Esophagus muscularis mucosa (tissue), 4 donors: ENCODE data around the gene EGFL7. TPM values are rescaled to one million over a fixed set of nuclear protein-coding genes. Genes with fewer than 3 reads are reported as not detected.
A peak's percentile ranks its signal among the peaks of the same experiment; 100 is the strongest.

Experiments
- DNase-seq: peaks from one replicate; pipeline ENCODE4 v3.0.0-alpha.2; 2017; ENCODE audit errors: extremely low spot score
- H3K27ac ChIP-seq, 4 donors: fragments of 200-600 bp; sonication (generic); replicated peaks in 1 of 4; 1 replicate in 3 of 4; 2 replicates in 1 of 4; pipeline ENCODE4 v1.5.1; 2016 to 2019; ENCODE audit warnings: mild to moderate bottlenecking in 1 of 4
- H3K27me3 ChIP-seq, 4 donors: fragments of 200-600 bp; sonication (generic); one replicate each; pipeline versions ENCODE4 v1.5.1 to v1.6.0; 2016 to 2019
- H3K36me3 ChIP-seq, 4 donors: fragments of 200-600 bp; sonication (generic); one replicate each; pipeline ENCODE4 v1.5.1; 2016 to 2019
- H3K4me1 ChIP-seq, 4 donors: fragments of 200-600 bp; sonication (generic); one replicate each; pipeline ENCODE4 v1.5.1; 2016 to 2019
- H3K4me3 ChIP-seq, 4 donors: fragments of 200-600 bp; sonication (generic); 1 replicate in 2 of 4; 2 replicates in 2 of 4; pipeline ENCODE4 v1.5.1; 2016 to 2019; ENCODE audit warnings: mild to moderate bottlenecking in 4 of 4, moderate library complexity in 1 of 4
- H3K9me3 ChIP-seq, 4 donors: fragments of 200-600 bp; sonication (generic); 1 replicate in 3 of 4; 2 replicates in 1 of 4; pipeline ENCODE4 v1.5.1; 2016 to 2019
- CTCF ChIP-seq, 3 experiments: fragments of 200-600 bp in 2 of 3; fragments of 450-650 bp in 1 of 3; sonication (generic) in 2 of 3; IDR thresholded peaks; one replicate each; pipeline ENCODE4 v1.5.1; 2017 to 2019; ENCODE audit warnings: antibody characterized with exemption in 3 of 3, mild to moderate bottlenecking in 2 of 3, moderate library complexity in 1 of 3
- EP300 ChIP-seq: sonication (generic); formaldehyde crosslinking; IDR thresholded peaks from one replicate; pipeline ENCODE4 v1.6.1; 2017; ENCODE audit warnings: antibody characterized with exemption
- POLR2A ChIP-seq: fragments of 450-650 bp; IDR thresholded peaks from one replicate; pipeline ENCODE4 v1.6.1; 2017; ENCODE audit warnings: antibody characterized with exemption, moderate library complexity, mild to moderate bottlenecking, low read depth
- POLR2AphosphoS5 ChIP-seq, 2 donors: sonication (generic); formaldehyde crosslinking; IDR thresholded peaks; one replicate each; pipeline ENCODE4 v1.6.1; 2017; ENCODE audit warnings: antibody characterized with exemption in 2 of 2
- WGBS: methylation state at CpG from one replicate; pipeline ENCODE4 v1.1.5; 2018; 5-methylcytosine and 5-hydroxymethylcytosine counted together
- intact Hi-C: fragments of 100-400 bp; cut with DNase I; formaldehyde crosslinking; loops from one replicate; pipeline ENCODE4 v1.15.1; 2023
- total RNA-seq, 4 donors: library from RNA; depleted of rRNA; stranded (reverse); fragments of >200 nt; gene quantifications; one replicate each; pipeline versions ENCODE4 v1.1.0 to v1.2.1, GENCODE V29; 2016

EGFL7 gene
- total RNA-seq, 4 donors from 2014 or later: 33.2 to 134 (median 78.7) TPM

GRCh38 chr9:136693135-136693489 is 30.4 kb downstream of the EGFL7 start:
- Histone ChIP-seq H3K4me3 (no peak overlapping the region), H3K9me3 (no peaks in the 10 kb centered on the region), H3K27me3 (peaks cover 0 to 19% (median 0%) of the 10 kb centered on the region in 4 donors), H3K36me3 (no peaks in the 10 kb centered on the region), H3K4me1 (peaks cover 35 to 41% (median 38%) of the 10 kb centered on the region in 4 donors), H3K27ac (no peak overlapping the region)
- WGBS: 80% methylated on average over 14 of the region's 14 CpGs
- intact Hi-C loops: loop anchor here (10.0 kb wide), 1 partner anchor 208 kb away; the partner anchor contains the start of gene SEC16A
- TF ChIP-seq CTCF (IDR thresholded peaks at IDR 0.05) (no peak), POLR2AphosphoS5 (IDR thresholded peaks at IDR 0.05) (no peak), EP300 (no peak), POLR2A (no peak)
- no peak for DNase-seq

- no peak for TF ChIP-seq POLR2A
- no peak for TF ChIP-seq POLR2AphosphoS5 (IDR thresholded peaks at IDR 0.05)
- no peak for TF ChIP-seq EP300
- no peak for TF ChIP-seq CTCF (IDR thresholded peaks at IDR 0.05)
- no peak for DNase-seq
- H3K9me3 ChIP-seq: no peaks in the 10 kb centered on the region
- H3K4me1 ChIP-seq: peaks cover 30 to 37% (median 35%) of the 10 kb centered on the region in 4 donors
- H3K36me3 ChIP-seq: no peaks in the 10 kb centered on the region
- intact Hi-C loops: loop anchor here (10.0 kb wide), 1 partner anchor 209 kb away; the partner anchor contains the start of gene SEC16A
- WGBS: 71% methylated on average over 15 of the region's 15 CpGs
- H3K4me3 ChIP-seq: no peak overlapping the region
- no peak overlapping the region for H3K27ac ChIP-seq
- H3K27me3 ChIP-seq: peaks cover 0 to 19% (median 0%) of the 10 kb centered on the region in 4 donors
These were observed 30.9 kb downstream of the EGFL7 start for GRCh38 chr9:136693490-136694162.

- Histone ChIP-seq H3K36me3 (no peaks in the 10 kb centered on the region), H3K4me1 (peaks cover 27 to 35% (median 29%) of the 10 kb centered on the region in 4 donors), H3K27me3 (peaks cover 0 to 20% (median 0%) of the 10 kb centered on the region in 4 donors), H3K27ac (no peak overlapping the region), H3K9me3 (no peaks in the 10 kb centered on the region), H3K4me3 (no peak overlapping the region)
- TF ChIP-seq EP300: no peak
- no peak for TF ChIP-seq POLR2AphosphoS5 (IDR thresholded peaks at IDR 0.05)
- TF ChIP-seq POLR2A: no peak
- TF ChIP-seq CTCF (IDR thresholded peaks at IDR 0.05): peak; percentile 59 to 80 (median 60)
- intact Hi-C loops: loop anchor here (10.0 kb wide), 1 partner anchor 210 kb away; the partner anchor contains the start of gene SEC16A
- DNase-seq: no peak
- 39% methylated on average over 23 of the region's 32 CpGs for WGBS
These were observed 31.6 kb downstream of the EGFL7 start for GRCh38 chr9:136694163-136694871.

- no peaks in the 10 kb centered on the region for H3K9me3 ChIP-seq
- no peaks in the 10 kb centered on the region for H3K36me3 ChIP-seq
- 93% methylated on average over 11 of the region's 11 CpGs for WGBS
- no peak for TF ChIP-seq CTCF (IDR thresholded peaks at IDR 0.05)
- no peak for TF ChIP-seq POLR2AphosphoS5 (IDR thresholded peaks at IDR 0.05)
- no peak for TF ChIP-seq EP300
- TF ChIP-seq POLR2A: no peak
- H3K4me1 ChIP-seq: peaks cover 22 to 30% (median 27%) of the 10 kb centered on the region in 4 donors
- no peak overlapping the region for H3K27ac ChIP-seq
- H3K4me3 ChIP-seq: no peak overlapping the region
- H3K27me3 ChIP-seq: peaks cover 0 to 25% (median 0%) of the 10 kb centered on the region in 4 donors
- intact Hi-C loops: loop anchor here (10.0 kb wide), 1 partner anchor 210 kb away; the partner anchor contains the start of gene SEC16A
- DNase-seq: no peak
These were observed 32.1 kb downstream of the EGFL7 start for GRCh38 chr9:136694872-136695247.
